Glomerular visceral epithelial cell (primary cell): Measurements from ENCODE around the gene CPXM2.

Source experiments
- DNase-seq: peaks from one replicate; pipeline ENCODE4 v3.0.0-alpha.2; 2016; ENCODE audit errors: extremely low spot score

CPXM2 gene

GRCh38 chr10:123774132-123774742 lies 117.4 kb downstream of the CPXM2 start:
- no peak for DNase-seq

GRCh38 chr10:123772645-123773508 lies 118.7 kb downstream of the CPXM2 start:
- DNase-seq, result no peak

GRCh38 chr10:123771877-123772644 lies 119.5 kb downstream of the CPXM2 start:
- DNase-seq, result no peak

GRCh38 chr10:123769647-123770046 lies 122.0 kb downstream of the CPXM2 start:
- DNase-seq, result no peak

- DNase-seq, result no peak
Observed at GRCh38 chr10:123766761-123767160, 124.8 kb downstream of the CPXM2 start.

GRCh38 chr10:123766012-123766411 lies 125.6 kb downstream of the CPXM2 start:
- DNase-seq, result no peak

- no peak for DNase-seq
Observed at GRCh38 chr10:123761666-123762230, 129.9 kb downstream of the CPXM2 start.

- no peak for DNase-seq
Observed at GRCh38 chr10:123761038-123761428, 130.6 kb downstream of the CPXM2 start.

GRCh38 chr10:123760356-123761037 lies 131.1 kb downstream of the CPXM2 start:
- no peak for DNase-seq

GRCh38 chr10:123759501-123760031 lies 132.0 kb downstream of the CPXM2 start:
- DNase-seq, result no peak

- no peak for DNase-seq
Observed at GRCh38 chr10:123759041-123759440, 132.6 kb downstream of the CPXM2 start.

GRCh38 chr10:123757853-123758252 lies 133.8 kb downstream of the CPXM2 start:
- no peak for DNase-seq

GRCh38 chr10:123755061-123755460 lies 136.5 kb downstream of the CPXM2 start:
- no peak for DNase-seq

- DNase-seq, result no peak
Observed at GRCh38 chr10:123754123-123754522, 137.5 kb downstream of the CPXM2 start.

- DNase-seq, result no peak
Observed at GRCh38 chr10:123751342-123752134, 140.1 kb downstream of the CPXM2 start.

- no peak for DNase-seq
Observed at GRCh38 chr10:123750901-123751300, 140.7 kb downstream of the CPXM2 start.

GRCh38 chr10:123748711-123749110 lies 142.9 kb downstream of the CPXM2 start:
- no peak for DNase-seq

GRCh38 chr10:123747426-123747825 lies 144.2 kb downstream of the CPXM2 start:
- no peak for DNase-seq

- no peak for DNase-seq
Observed at GRCh38 chr10:123746942-123747341, 144.7 kb downstream of the CPXM2 start.

GRCh38 chr10:123746520-123746919 lies 145.1 kb downstream of the CPXM2 start:
- no peak for DNase-seq

- no peak for DNase-seq
Observed at GRCh38 chr10:123746061-123746460, 145.5 kb downstream of the CPXM2 start.
